GM23338 (cell line): ENCODE measurements around the gene KPNA6. TPM values are rescaled to one million over a fixed set of nuclear protein-coding genes. Genes with fewer than 3 reads are reported as not detected.
A peak's percentile ranks its signal among the peaks of the same experiment; 100 is the strongest.

Experiments used
- ATAC-seq: fragments of 200-7000 bp; cut with Tn5 transposase; 3 replicates; pipeline ENCODE4 v1.9.1; 2020
- DNase-seq: peaks from one replicate; pipeline ENCODE4 v3.0.0-alpha.2; 2015; ENCODE audit warnings: low spot score
- H2AFZ ChIP-seq: fragments of 200-600 bp; sonication (generic); 2 replicates; pipeline ENCODE4 v1.8.0; 2016; ENCODE audit warnings: antibody characterized with exemption, mild to moderate bottlenecking, moderate library complexity
- H3F3A ChIP-seq: fragments of 200-600 bp; sonication (generic); replicated peaks from 2 replicates; pipeline ENCODE4 v1.8.0; 2017; ENCODE audit warnings: antibody characterized with exemption, mixed run types, low read depth
- H3K27ac ChIP-seq: fragments of 200-600 bp; sonication (generic); 2 replicates; pipeline ENCODE4 v1.6.1; 2016; ENCODE audit warnings: low read depth
- H3K27me3 ChIP-seq: fragments of 200-600 bp; sonication (generic); 2 replicates; pipeline ENCODE4 v1.8.0; 2016; ENCODE audit warnings: mild to moderate bottlenecking, mixed run types, moderate library complexity; ENCODE audit not compliant: insufficient read depth
- H3K36me3 ChIP-seq: fragments of 200-600 bp; sonication (generic); 2 replicates; pipeline ENCODE4 v1.8.0; 2016; ENCODE audit warnings: mild to moderate bottlenecking; ENCODE audit not compliant: insufficient read depth
- H3K4me1 ChIP-seq: fragments of 200-600 bp; sonication (generic); 2 replicates; pipeline ENCODE4 v1.8.0; 2016; ENCODE audit warnings: mild to moderate bottlenecking, moderate library complexity; ENCODE audit not compliant: insufficient read depth
- H3K4me2 ChIP-seq: fragments of 200-600 bp; sonication (generic); 2 replicates; pipeline ENCODE4 v1.7.1; 2017; ENCODE audit warnings: mixed run types
- H3K4me3 ChIP-seq: fragments of 200-600 bp; sonication (generic); 2 replicates; pipeline ENCODE4 v1.6.1; 2016; ENCODE audit warnings: mixed run types
- H3K79me2 ChIP-seq: fragments of 200-600 bp; sonication (generic); replicated peaks from 2 replicates; pipeline ENCODE4 v1.8.0; 2017; ENCODE audit warnings: mild to moderate bottlenecking; ENCODE audit not compliant: insufficient read depth
- H3K9me2 ChIP-seq: fragments of 200-600 bp; sonication (generic); 2 replicates; pipeline ENCODE4 v1.8.0; 2017; ENCODE audit not compliant: insufficient read depth
- H4K20me1 ChIP-seq: fragments of 200-600 bp; sonication (generic); replicated peaks from 2 replicates; pipeline ENCODE4 v1.8.0; 2017; ENCODE audit warnings: mild to moderate bottlenecking; ENCODE audit not compliant: insufficient read depth
- H3K27ac Mint-ChIP-seq: 2 replicates; pipeline ENCODE4 v1.8.0; 2020; ENCODE audit warnings: inconsistent platforms, mild to moderate bottlenecking, moderate library complexity, mixed read lengths
- H3K27me3 Mint-ChIP-seq: 3 replicates; pipeline ENCODE4 v1.8.0; 2022; ENCODE audit warnings: low read depth, mild to moderate bottlenecking, moderate library complexity, mixed read lengths, inconsistent platforms; ENCODE audit not compliant: insufficient read depth, poor library complexity
- H3K36me3 Mint-ChIP-seq: 3 replicates; pipeline ENCODE4 v1.8.0; 2021; ENCODE audit warnings: low read depth, mild to moderate bottlenecking, inconsistent platforms, moderate library complexity, mixed read lengths
- H3K4me1 Mint-ChIP-seq: 3 replicates; pipeline ENCODE4 v1.8.0; 2020; ENCODE audit warnings: mild to moderate bottlenecking, inconsistent platforms, mixed read lengths
- H3K4me3 Mint-ChIP-seq: 3 replicates; pipeline ENCODE4 v1.8.0; 2021; ENCODE audit warnings: moderate library complexity, mild to moderate bottlenecking, inconsistent platforms, mixed read lengths
- H3K9me3 Mint-ChIP-seq: 3 replicates; pipeline ENCODE4 v1.8.0; 2020; ENCODE audit warnings: moderate library complexity, mild to moderate bottlenecking, inconsistent platforms, mixed read lengths
- CREB1 ChIP-seq: fragments of 250-450 bp; sonication (Bioruptor Pico); IDR thresholded peaks from 2 replicates; pipeline ENCODE4 v1.5.0; 2020; ENCODE audit warnings: low read depth, mild to moderate bottlenecking, moderate library complexity
- ETS1 ChIP-seq: IDR thresholded peaks from 2 replicates; pipeline ENCODE4 v1.6.1; 2016; ENCODE audit warnings: antibody characterized with exemption
- EZH2 ChIP-seq: fragments of 200-600 bp; sonication (generic); IDR thresholded peaks from one replicate; pipeline ENCODE4 v1.8.0; 2017; ENCODE audit warnings: antibody characterized with exemption, mild to moderate bottlenecking, low read depth; ENCODE audit not compliant: unreplicated experiment
- EZH2phosphoT487 ChIP-seq: fragments of 200-600 bp; sonication (generic); IDR thresholded peaks from one replicate; pipeline ENCODE4 v1.8.1; 2018; ENCODE audit warnings: antibody characterized with exemption; ENCODE audit not compliant: unreplicated experiment
- JUNB ChIP-seq: IDR thresholded peaks from one replicate; pipeline ENCODE4 v1.6.1; 2016; ENCODE audit warnings: antibody characterized with exemption; ENCODE audit not compliant: unreplicated experiment
- NANOG ChIP-seq: IDR thresholded peaks from 2 replicates; pipeline ENCODE4 v1.6.1; 2016; ENCODE audit warnings: antibody characterized with exemption, borderline replicate concordance
- POLR2AphosphoS5 ChIP-seq: IDR thresholded peaks from 2 replicates; pipeline ENCODE4 v1.6.1; 2016; ENCODE audit warnings: antibody characterized with exemption, low read depth
- REST ChIP-seq: IDR thresholded peaks from one replicate; pipeline ENCODE4 v1.6.1; 2018; ENCODE audit warnings: antibody characterized with exemption; ENCODE audit not compliant: unreplicated experiment
- STAT1 ChIP-seq: IDR thresholded peaks from one replicate; pipeline ENCODE4 v1.6.1; 2016; ENCODE audit warnings: antibody characterized with exemption; ENCODE audit not compliant: unreplicated experiment
- ZNF114 ChIP-seq: fragments of 250-450 bp; sonication (Bioruptor Pico); IDR thresholded peaks from 2 replicates; pipeline ENCODE4 v1.5.0; 2020; ENCODE audit warnings: mild to moderate bottlenecking, moderate library complexity
- ZNF331 ChIP-seq: fragments of 250-450 bp; sonication (Bioruptor Pico); IDR thresholded peaks from 2 replicates; pipeline ENCODE4 v1.5.0; 2020; ENCODE audit warnings: low read depth, mild to moderate bottlenecking, moderate library complexity
- ZNF462 ChIP-seq: fragments of 250-450 bp; sonication (Bioruptor Pico); IDR thresholded peaks from 2 replicates; pipeline ENCODE4 v1.5.0; 2020; ENCODE audit warnings: mild to moderate bottlenecking, moderate library complexity
- polyA plus RNA-seq: library from polyadenylated mRNA; unstranded; fragments of >200 nt; fragmentation: Nextera tagmentation; extraction: Ambion mirVana; gene quantifications from 2 replicates; pipeline ENCODE4 v1.2.1, GENCODE V29; 2016
- total RNA-seq: library from RNA; depleted of rRNA; stranded (reverse); fragments of >200 nt; shearing (Covaris generic); gene quantifications from 2 replicates; pipeline ENCODE4 v1.2.3, GENCODE V29; 2014
- TF ChIP-seq, protein P1 (sequence below), 2 experiments: fragments of 200-600 bp in 1 of 2; sonication (generic) in 1 of 2; conservative IDR thresholded peaks; 2 replicates each; pipeline versions ENCODE4 v1.5.1 to v1.6.1; 2016 to 2017; ENCODE audit warnings: antibody characterized with exemption in 2 of 2, low read depth in 2 of 2, mild to moderate bottlenecking in 2 of 2, moderate library complexity in 1 of 2

KPNA6 gene
- total and polyA plus RNA-seq, 2 experiments from 2014 or later, result 28.6 to 72.2 TPM

DNA sequence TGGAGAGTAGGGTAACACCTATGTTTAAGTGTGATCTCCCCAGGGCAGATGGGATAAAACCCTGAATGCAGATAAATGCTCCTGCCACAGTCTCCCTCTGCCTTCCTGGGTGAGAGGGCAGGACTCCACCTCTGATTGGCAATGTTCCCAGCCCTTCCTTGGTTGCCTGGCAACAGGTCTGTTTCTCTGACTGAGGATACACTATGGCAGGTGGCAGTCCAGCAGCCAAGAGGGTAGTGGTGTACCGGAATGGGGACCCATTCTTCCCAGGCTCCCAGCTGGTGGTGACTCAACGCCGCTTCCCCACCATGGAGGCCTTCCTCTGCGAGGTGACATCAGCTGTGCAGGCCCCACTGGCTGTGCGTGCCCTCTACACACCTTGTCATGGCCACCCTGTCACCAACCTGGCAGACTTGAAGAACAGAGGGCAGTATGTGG, 101.1 kb downstream of the KPNA6 start, which contains the start of gene DCDC2B:
DCDC2B (plus strand) TSS at position 199 of the 438 bp plus-strand sequence; CDS start at position 204, 5 bp downstream.
- Histone ChIP-seq H3K9me2 (no peaks in the 10 kb centered on the region), H3K4me1 (0 out of 2 replicates have a peak, but pooled peaks cover 4% of the 10 kb centered on the region), H3F3A (peaks cover 5% of the 10 kb centered on the region; the same call in 1 of the 2 replicates), H3K4me2 (no peak within 1 kb of the TSS), H3K36me3 (no peaks in the 10 kb centered on the region), H3K27me3 (peaks cover 10% of the 10 kb centered on the region; the same call in 1 of the 2 replicates), H3K79me2 (no peaks in the 10 kb centered on the region), H2AFZ (no peak within 1 kb of the TSS), H3K4me3 (no peak within 1 kb of the TSS), H3K27ac (no peak within 1 kb of the TSS), H4K20me1 (no peaks in the 10 kb centered on the region)
- Mint-ChIP-seq H3K36me3 (peaks cover 14% of the 10 kb centered on the region; the same call in 2 of the 3 replicates), H3K27ac (peak within 1 kb of the TSS; percentile 36; the same call in 1 of the 2 replicates), H3K4me1 (peaks cover 6% of the 10 kb centered on the region), H3K4me3 (no peak within 1 kb of the TSS), H3K9me3 (no peaks in the 10 kb centered on the region), H3K27me3 (peaks cover 32% of the 10 kb centered on the region)
- DNase-seq (peak; percentile 33), ATAC-seq (no peak)
- no peak for TF ChIP-seq JUNB
- TF ChIP-seq CREB1 (CRISPR knock-in tag), result no peak
- TF ChIP-seq, protein P1, sequence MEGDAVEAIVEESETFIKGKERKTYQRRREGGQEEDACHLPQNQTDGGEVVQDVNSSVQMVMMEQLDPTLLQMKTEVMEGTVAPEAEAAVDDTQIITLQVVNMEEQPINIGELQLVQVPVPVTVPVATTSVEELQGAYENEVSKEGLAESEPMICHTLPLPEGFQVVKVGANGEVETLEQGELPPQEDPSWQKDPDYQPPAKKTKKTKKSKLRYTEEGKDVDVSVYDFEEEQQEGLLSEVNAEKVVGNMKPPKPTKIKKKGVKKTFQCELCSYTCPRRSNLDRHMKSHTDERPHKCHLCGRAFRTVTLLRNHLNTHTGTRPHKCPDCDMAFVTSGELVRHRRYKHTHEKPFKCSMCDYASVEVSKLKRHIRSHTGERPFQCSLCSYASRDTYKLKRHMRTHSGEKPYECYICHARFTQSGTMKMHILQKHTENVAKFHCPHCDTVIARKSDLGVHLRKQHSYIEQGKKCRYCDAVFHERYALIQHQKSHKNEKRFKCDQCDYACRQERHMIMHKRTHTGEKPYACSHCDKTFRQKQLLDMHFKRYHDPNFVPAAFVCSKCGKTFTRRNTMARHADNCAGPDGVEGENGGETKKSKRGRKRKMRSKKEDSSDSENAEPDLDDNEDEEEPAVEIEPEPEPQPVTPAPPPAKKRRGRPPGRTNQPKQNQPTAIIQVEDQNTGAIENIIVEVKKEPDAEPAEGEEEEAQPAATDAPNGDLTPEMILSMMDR (conservative IDR thresholded peaks at IDR 0.05; ENCODE audit: low read depth in 2 of 2), result no peak
- TF ChIP-seq EZH2phosphoT487, result no peak
- TF ChIP-seq ZNF331 (CRISPR knock-in tag), result no peak
- TF ChIP-seq ETS1, result no peak
- TF ChIP-seq POLR2AphosphoS5, result no peak
- TF ChIP-seq NANOG, result no peak
- no peak for TF ChIP-seq ZNF462 (CRISPR knock-in tag)
- TF ChIP-seq EZH2, result no peak
- no peak for TF ChIP-seq STAT1
- no peak for TF ChIP-seq ZNF114 (CRISPR knock-in tag)
- no peak for TF ChIP-seq REST
